Hepatocyte (in vitro differentiated cells): Measurements from ENCODE around the gene IL23A. TPM values are rescaled to one million over a fixed set of nuclear protein-coding genes. Genes with fewer than 3 reads are reported as not detected.

ENCODE experiments used
- DNase-seq: peaks from one replicate; pipeline ENCODE4 v3.0.0-alpha.2; 2016; ENCODE audit warnings: low spot score
- H2AFZ ChIP-seq: fragments of 200-600 bp; sonication (generic); 2 replicates; pipeline ENCODE4 v1.6.0; 2016; ENCODE audit warnings: antibody characterized with exemption, mild to moderate bottlenecking
- H3K27ac ChIP-seq: fragments of 200-600 bp; sonication (generic); 2 replicates; pipeline ENCODE4 v1.5.1; 2016; ENCODE audit warnings: mild to moderate bottlenecking
- H3K27me3 ChIP-seq: fragments of 200-600 bp; sonication (generic); 2 replicates; pipeline ENCODE4 v1.6.1; 2016
- H3K36me3 ChIP-seq: fragments of 200-600 bp; sonication (generic); replicated peaks from 2 replicates; pipeline ENCODE4 v1.5.1; 2016; ENCODE audit warnings: low read depth; ENCODE audit not compliant: insufficient read depth
- H3K4me1 ChIP-seq: fragments of 200-600 bp; sonication (generic); 2 replicates; pipeline ENCODE4 v1.5.1; 2016; ENCODE audit warnings: mild to moderate bottlenecking, moderate library complexity; ENCODE audit not compliant: insufficient read depth
- H3K4me2 ChIP-seq: fragments of 200-600 bp; sonication (generic); 2 replicates; pipeline ENCODE4 v1.6.0; 2016
- H3K4me3 ChIP-seq: fragments of 200-600 bp; sonication (generic); 2 replicates; pipeline ENCODE4 v1.5.1; 2016; ENCODE audit warnings: mild to moderate bottlenecking
- H3K79me2 ChIP-seq: fragments of 200-600 bp; sonication (generic); 2 replicates; pipeline ENCODE4 v1.6.0; 2017; ENCODE audit warnings: mild to moderate bottlenecking
- H3K9me2 ChIP-seq: fragments of 200-600 bp; sonication (generic); replicated peaks from 2 replicates; pipeline ENCODE4 v1.6.0; 2017; ENCODE audit warnings: mild to moderate bottlenecking; ENCODE audit not compliant: insufficient read depth
- H3K9me3 ChIP-seq: fragments of 200-600 bp; sonication (generic); 2 replicates; pipeline ENCODE4 v1.5.1; 2016; ENCODE audit warnings: low read depth, mild to moderate bottlenecking
- H4K20me1 ChIP-seq: fragments of 200-600 bp; sonication (generic); 2 replicates; pipeline ENCODE4 v1.6.0; 2016; ENCODE audit warnings: mild to moderate bottlenecking; ENCODE audit not compliant: insufficient read depth, poor library complexity, severe bottlenecking
- EZH2 ChIP-seq: fragments of 200-600 bp; sonication (generic); IDR thresholded peaks from 2 replicates; pipeline ENCODE4 v1.6.1; 2016; ENCODE audit warnings: antibody characterized with exemption, mild to moderate bottlenecking, borderline replicate concordance
- EZH2phosphoT487 ChIP-seq: fragments of 200-600 bp; sonication (generic); IDR thresholded peaks from one replicate; pipeline ENCODE4 v1.6.1; 2018; ENCODE audit warnings: antibody characterized with exemption, mild to moderate bottlenecking, low read depth, moderate library complexity; ENCODE audit not compliant: unreplicated experiment, severe bottlenecking
- WGBS: methylation state at CpG from one replicate; pipeline ENCODE4 v1.1.6; 2016; ENCODE audit warnings: low lambda C conversion rate; ENCODE audit errors: missing lambda C conversion rate; 5-methylcytosine and 5-hydroxymethylcytosine counted together
- polyA plus RNA-seq: library from polyadenylated mRNA; unstranded; fragments of >200 nt; fragmentation: Nextera tagmentation; extraction: Ambion mirVana; gene quantifications from 2 replicates; pipeline ENCODE4 v1.2.1, GENCODE V29; 2016
- small RNA-seq: library from RNA; depleted of rRNA; stranded (forward); fragments of <200 nt; gene quantifications from one replicate; pipeline ENCODE3, GENCODE V24; 2014
- total RNA-seq: library from RNA; depleted of rRNA; stranded (reverse); fragments of >200 nt; gene quantifications from 2 replicates; pipeline ENCODE4 v1.2.3, GENCODE V29; 2014
- TF ChIP-seq, protein P1 (sequence below): fragments of 200-600 bp; sonication (generic); IDR thresholded peaks from 2 replicates; pipeline ENCODE4 v1.5.1; 2016; ENCODE audit warnings: antibody characterized with exemption, mild to moderate bottlenecking; ENCODE audit not compliant: poor library complexity

The IL23A gene
- total and polyA plus RNA-seq, 2 experiments from 2014 or later = 2.0 to 3.1 TPM

- H3K4me3 ChIP-seq = no peak overlapping the region
- no peaks in the 10 kb centered on the region for H3K27me3 ChIP-seq
- no peak overlapping the region for H3K4me2 ChIP-seq
- TF ChIP-seq EZH2phosphoT487 (no peak), EZH2 (no peak)
- TF ChIP-seq, protein P1, sequence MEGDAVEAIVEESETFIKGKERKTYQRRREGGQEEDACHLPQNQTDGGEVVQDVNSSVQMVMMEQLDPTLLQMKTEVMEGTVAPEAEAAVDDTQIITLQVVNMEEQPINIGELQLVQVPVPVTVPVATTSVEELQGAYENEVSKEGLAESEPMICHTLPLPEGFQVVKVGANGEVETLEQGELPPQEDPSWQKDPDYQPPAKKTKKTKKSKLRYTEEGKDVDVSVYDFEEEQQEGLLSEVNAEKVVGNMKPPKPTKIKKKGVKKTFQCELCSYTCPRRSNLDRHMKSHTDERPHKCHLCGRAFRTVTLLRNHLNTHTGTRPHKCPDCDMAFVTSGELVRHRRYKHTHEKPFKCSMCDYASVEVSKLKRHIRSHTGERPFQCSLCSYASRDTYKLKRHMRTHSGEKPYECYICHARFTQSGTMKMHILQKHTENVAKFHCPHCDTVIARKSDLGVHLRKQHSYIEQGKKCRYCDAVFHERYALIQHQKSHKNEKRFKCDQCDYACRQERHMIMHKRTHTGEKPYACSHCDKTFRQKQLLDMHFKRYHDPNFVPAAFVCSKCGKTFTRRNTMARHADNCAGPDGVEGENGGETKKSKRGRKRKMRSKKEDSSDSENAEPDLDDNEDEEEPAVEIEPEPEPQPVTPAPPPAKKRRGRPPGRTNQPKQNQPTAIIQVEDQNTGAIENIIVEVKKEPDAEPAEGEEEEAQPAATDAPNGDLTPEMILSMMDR = no peak
- H3K9me2 ChIP-seq = no peaks in the 10 kb centered on the region
- peak; percentile 39 for DNase-seq
- peaks cover 9% of the 10 kb centered on the region for H3K4me1 ChIP-seq
- H3K36me3 ChIP-seq = no peaks in the 10 kb centered on the region
- H3K27ac ChIP-seq = no peak overlapping the region
- 100% methylated on average over 1 of the region's 1 CpG for WGBS
- no peaks in the 10 kb centered on the region for H3K79me2 ChIP-seq
- H4K20me1 ChIP-seq = no peaks in the 10 kb centered on the region
- no peak overlapping the region for H2AFZ ChIP-seq
- no peaks in the 10 kb centered on the region for H3K9me3 ChIP-seq
Observed at GRCh38 chr12:56385873-56386272, 47.2 kb downstream of the IL23A start.

DNA sequence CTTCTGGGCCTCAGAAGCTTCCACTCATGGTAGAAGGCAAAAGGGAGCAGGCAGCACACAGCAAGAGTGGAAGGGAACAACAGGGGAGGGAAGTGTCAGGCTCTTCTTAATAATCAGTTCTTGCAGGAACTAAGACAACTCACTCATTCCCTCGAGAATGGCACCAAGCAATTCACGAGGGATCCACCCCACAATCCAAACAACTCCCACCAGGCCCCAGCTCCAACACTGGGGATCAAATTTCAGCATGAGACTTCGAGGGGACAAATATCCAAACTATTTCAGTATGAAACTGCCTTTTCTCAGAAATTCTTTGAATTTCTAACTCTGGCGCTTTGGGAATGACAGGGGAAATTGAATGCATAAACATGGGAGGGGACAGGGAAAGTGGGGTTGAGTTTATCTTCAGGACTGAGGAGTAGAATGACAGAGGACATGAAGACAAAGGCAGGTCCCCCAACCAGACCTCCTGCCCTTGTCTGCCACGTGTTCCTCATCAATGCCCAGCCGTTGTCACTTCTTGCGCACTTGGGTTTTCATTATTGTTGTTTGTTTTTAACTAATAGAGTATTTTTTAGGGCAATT is 48.6 kb downstream of the IL23A start:
- H3K4me1 ChIP-seq = peaks cover 9% of the 10 kb centered on the region
- H3K79me2 ChIP-seq = no peaks in the 10 kb centered on the region
- no peak overlapping the region for H3K4me2 ChIP-seq
- H3K9me3 ChIP-seq = no peaks in the 10 kb centered on the region
- H3K4me3 ChIP-seq = no peak overlapping the region
- no peaks in the 10 kb centered on the region for H4K20me1 ChIP-seq
- TF ChIP-seq, protein P1 = no peak
- no peak for TF ChIP-seq EZH2phosphoT487
- peak overlapping the region; percentile 1 for H3K27ac ChIP-seq
- WGBS = 33% methylated on average over 7 of the region's 7 CpGs
- H2AFZ ChIP-seq = peak overlapping the region; percentile 21
- H3K9me2 ChIP-seq = no peaks in the 10 kb centered on the region
- H3K27me3 ChIP-seq = no peaks in the 10 kb centered on the region
- H3K36me3 ChIP-seq = no peaks in the 10 kb centered on the region
- no peak for DNase-seq

- TF ChIP-seq, protein P1 = no peak
- TF ChIP-seq EZH2 = no peak
- TF ChIP-seq EZH2phosphoT487 = no peak
- Histone ChIP-seq H3K36me3 (no peaks in the 10 kb centered on the region), H3K4me1 (peaks cover 9% of the 10 kb centered on the region), H2AFZ (peak overlapping the region; percentile 34), H3K27ac (no peak overlapping the region), H4K20me1 (no peaks in the 10 kb centered on the region), H3K4me2 (no peak overlapping the region), H3K79me2 (no peaks in the 10 kb centered on the region), H3K9me2 (no peaks in the 10 kb centered on the region), H3K9me3 (no peaks in the 10 kb centered on the region), H3K4me3 (no peak overlapping the region), H3K27me3 (no peaks in the 10 kb centered on the region)
- no peak for DNase-seq
- 62% methylated on average over 5 of the region's 5 CpGs for WGBS
Observed at GRCh38 chr12:56389412-56389811, 50.7 kb downstream of the IL23A start.

Small RNA genes lying within 50 kb of the gene (small RNA-seq; reads per million reads assigned to genes)
- not detected for gene RNU7-40P

Other genes with a start within 250 kb of the IL23A start
- gene PA2G4, start 234.3 kb upstream of the IL23A start, total RNA-seq = 87.9 and 90.7 TPM in 2 replicates
- 102 and 109 TPM in 2 replicates for gene PA2G4, start 234.3 kb upstream of the IL23A start, polyA plus RNA-seq
- 2,379 and 2,801 TPM in 2 replicates for gene RPL41, start 222.3 kb upstream of the IL23A start, total RNA-seq
- 2,115 and 2,240 TPM in 2 replicates for gene RPL41, start 222.3 kb upstream of the IL23A start, polyA plus RNA-seq
- gene ZC3H10, start 220.6 kb upstream of the IL23A start, total RNA-seq = 3.7 and 9.0 TPM in 2 replicates
- 2.2 and 5.7 TPM in 2 replicates for gene ZC3H10, start 220.6 kb upstream of the IL23A start, polyA plus RNA-seq
- gene ESYT1, start 210.6 kb upstream of the IL23A start, total RNA-seq = 44.9 and 52.3 TPM in 2 replicates
- 40.0 and 43.8 TPM in 2 replicates for gene ESYT1, start 210.6 kb upstream of the IL23A start, polyA plus RNA-seq
- gene MYL6B, start 186.3 kb upstream of the IL23A start, total RNA-seq = 80.6 and 98.1 TPM in 2 replicates
- 82.2 and 83.9 TPM in 2 replicates for gene MYL6B, start 186.3 kb upstream of the IL23A start, polyA plus RNA-seq
- gene MYL6, start 180.5 kb upstream of the IL23A start, total RNA-seq = 1,441 and 1,490 TPM in 2 replicates
- gene MYL6, start 180.5 kb upstream of the IL23A start, polyA plus RNA-seq = 2,273 and 2,387 TPM in 2 replicates
- gene SMARCC2, start 149.4 kb upstream of the IL23A start, total RNA-seq = 34.8 and 37.4 TPM in 2 replicates
- 68.6 and 72.4 TPM in 2 replicates for gene SMARCC2, start 149.4 kb upstream of the IL23A start, polyA plus RNA-seq
- 47.6 and 66.4 TPM in 2 replicates for gene RNF41, start 117.0 kb upstream of the IL23A start, total RNA-seq
- 12.2 and 22.5 TPM in 2 replicates for gene RNF41, start 117.0 kb upstream of the IL23A start, polyA plus RNA-seq
- 21.9 and 35.4 TPM in 2 replicates for gene NABP2, start 114.5 kb upstream of the IL23A start, total RNA-seq
- 12.4 and 12.5 TPM in 2 replicates for gene NABP2, start 114.5 kb upstream of the IL23A start, polyA plus RNA-seq
- gene SLC39A5, start 108.8 kb upstream of the IL23A start, total RNA-seq = 179 and 187 TPM in 2 replicates
- gene SLC39A5, start 108.8 kb upstream of the IL23A start, polyA plus RNA-seq = 155 and 167 TPM in 2 replicates
- 21.9 and 23.3 TPM in 2 replicates for gene ANKRD52, start 80.5 kb upstream of the IL23A start, total RNA-seq
- 37.2 and 46.8 TPM in 2 replicates for gene ANKRD52, start 80.5 kb upstream of the IL23A start, polyA plus RNA-seq
- gene COQ10A, start 71.9 kb upstream of the IL23A start, total RNA-seq = 7.8 and 8.2 TPM in 2 replicates
- gene COQ10A, start 71.9 kb upstream of the IL23A start, polyA plus RNA-seq = 9.6 and 10.7 TPM in 2 replicates
- 111 and 115 TPM in 2 replicates for gene CS, start 38.6 kb upstream of the IL23A start, total RNA-seq
- gene CS, start 38.6 kb upstream of the IL23A start, polyA plus RNA-seq = 83.2 and 96.6 TPM in 2 replicates
- gene CNPY2, start 22.9 kb upstream of the IL23A start, total RNA-seq = 155 and 179 TPM in 2 replicates
- 428 and 474 TPM in 2 replicates for gene CNPY2, start 22.9 kb upstream of the IL23A start, polyA plus RNA-seq
- 23.5 and 29.4 TPM in 2 replicates for gene PAN2, start 4.9 kb upstream of the IL23A start, total RNA-seq
- 23.6 and 41.1 TPM in 2 replicates for gene PAN2, start 4.9 kb upstream of the IL23A start, polyA plus RNA-seq
- gene STAT2, start 21.2 kb downstream of the IL23A start, total RNA-seq = 148 and 157 TPM in 2 replicates
- gene STAT2, start 21.2 kb downstream of the IL23A start, polyA plus RNA-seq = 90.1 and 104 TPM in 2 replicates
- gene APOF, start 24.0 kb downstream of the IL23A start, total RNA-seq = 0.12 TPM in 1 of 2 replicates, not detected in the other
- 0.55 TPM in 1 of 2 replicates, not detected in the other for gene APOF, start 24.0 kb downstream of the IL23A start, polyA plus RNA-seq
- gene TIMELESS, start 110.5 kb downstream of the IL23A start, total RNA-seq = 7.9 and 9.6 TPM in 2 replicates
- 12.4 and 13.0 TPM in 2 replicates for gene TIMELESS, start 110.5 kb downstream of the IL23A start, polyA plus RNA-seq
- 0.08 TPM in 1 of 2 replicates, not detected in the other for gene MIP, start 115.8 kb downstream of the IL23A start, total RNA-seq
- 0.30 TPM in 1 of 2 replicates, not detected in the other for gene MIP, start 115.8 kb downstream of the IL23A start, polyA plus RNA-seq
- gene SPRYD4, start 129.7 kb downstream of the IL23A start, total RNA-seq = 2.5 and 3.4 TPM in 2 replicates
- gene SPRYD4, start 129.7 kb downstream of the IL23A start, polyA plus RNA-seq = 3.2 TPM in 2 replicates
- 6.1 and 6.4 TPM in 2 replicates for gene GLS2, start 149.3 kb downstream of the IL23A start, total RNA-seq
- 3.3 and 3.5 TPM in 2 replicates for gene GLS2, start 149.3 kb downstream of the IL23A start, polyA plus RNA-seq
- gene RBMS2, start 182.9 kb downstream of the IL23A start, total RNA-seq = 14.6 and 15.2 TPM in 2 replicates
- 15.9 and 18.8 TPM in 2 replicates for gene RBMS2, start 182.9 kb downstream of the IL23A start, polyA plus RNA-seq